Sigmoid colon (tissue), 4 donors: ENCODE results near the gene AATK.

ENCODE experiments used
- EP300 ChIP-seq, 4 donors: sonication (generic); formaldehyde crosslinking; IDR thresholded peaks; one replicate each; pipeline ENCODE4 v1.6.1; 2017; ENCODE audit warnings: antibody characterized with exemption in 4 of 4
- POLR2A ChIP-seq, 2 donors: fragments of 450-650 bp; IDR thresholded peaks; one replicate each; pipeline ENCODE4 v1.6.1; 2016; ENCODE audit warnings: antibody characterized with exemption in 2 of 2, mild to moderate bottlenecking in 2 of 2, moderate library complexity in 2 of 2
- POLR2AphosphoS5 ChIP-seq, 4 donors: sonication (generic); formaldehyde crosslinking; IDR thresholded peaks; one replicate each; pipeline ENCODE4 v1.6.1; 2017; ENCODE audit warnings: antibody characterized with exemption in 4 of 4
- TF ChIP-seq, protein P1 (sequence below), 4 experiments: fragments of 450-650 bp in 3 of 4; fragments of 200-600 bp in 1 of 4; IDR thresholded peaks; one replicate each; pipeline ENCODE4 v1.5.1; 2016 to 2019; ENCODE audit warnings: antibody characterized with exemption in 4 of 4, mild to moderate bottlenecking in 3 of 4, moderate library complexity in 2 of 4

DNA sequence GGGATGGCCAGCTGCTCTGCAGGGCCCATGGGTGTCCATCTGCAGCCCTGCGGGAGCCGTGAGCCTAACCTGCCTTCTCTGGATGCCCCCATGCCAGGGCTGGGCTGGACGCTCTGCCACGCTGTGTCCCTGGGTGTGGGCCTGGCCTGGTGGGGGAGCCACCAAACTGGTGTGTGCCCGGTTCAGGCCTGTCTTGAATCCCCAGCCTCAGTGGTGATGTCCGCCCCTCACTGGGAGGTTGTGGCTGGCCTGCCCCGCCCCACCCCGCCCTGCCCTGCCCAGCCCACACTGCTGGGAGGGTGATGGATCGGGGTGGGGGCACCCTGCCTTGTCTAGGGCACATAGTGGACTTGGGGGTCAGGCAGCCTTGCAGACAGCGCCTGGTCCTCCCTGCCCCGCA lies 50.8 kb downstream of the AATK start:
- TF ChIP-seq, protein P1, sequence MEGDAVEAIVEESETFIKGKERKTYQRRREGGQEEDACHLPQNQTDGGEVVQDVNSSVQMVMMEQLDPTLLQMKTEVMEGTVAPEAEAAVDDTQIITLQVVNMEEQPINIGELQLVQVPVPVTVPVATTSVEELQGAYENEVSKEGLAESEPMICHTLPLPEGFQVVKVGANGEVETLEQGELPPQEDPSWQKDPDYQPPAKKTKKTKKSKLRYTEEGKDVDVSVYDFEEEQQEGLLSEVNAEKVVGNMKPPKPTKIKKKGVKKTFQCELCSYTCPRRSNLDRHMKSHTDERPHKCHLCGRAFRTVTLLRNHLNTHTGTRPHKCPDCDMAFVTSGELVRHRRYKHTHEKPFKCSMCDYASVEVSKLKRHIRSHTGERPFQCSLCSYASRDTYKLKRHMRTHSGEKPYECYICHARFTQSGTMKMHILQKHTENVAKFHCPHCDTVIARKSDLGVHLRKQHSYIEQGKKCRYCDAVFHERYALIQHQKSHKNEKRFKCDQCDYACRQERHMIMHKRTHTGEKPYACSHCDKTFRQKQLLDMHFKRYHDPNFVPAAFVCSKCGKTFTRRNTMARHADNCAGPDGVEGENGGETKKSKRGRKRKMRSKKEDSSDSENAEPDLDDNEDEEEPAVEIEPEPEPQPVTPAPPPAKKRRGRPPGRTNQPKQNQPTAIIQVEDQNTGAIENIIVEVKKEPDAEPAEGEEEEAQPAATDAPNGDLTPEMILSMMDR (IDR thresholded peaks at IDR 0.05), result no peak
- TF ChIP-seq POLR2AphosphoS5 (IDR thresholded peaks at IDR 0.05) (no peak), EP300 (IDR thresholded peaks at IDR 0.05) (no peak), POLR2A (IDR thresholded peaks at IDR 0.05) (no peak)
